GM13976 (cell line): ENCODE results near the gene SEPHS1.

Experiments
- DNase-seq: peaks from one replicate; pipeline ENCODE4 v3.0.0; 2012; ENCODE audit warnings: low spot score
- in situ Hi-C: fragments of 300-500 bp; cut with MboI; formaldehyde crosslinking; loops from one replicate; pipeline ENCODE4 v1.12.0; 2022; ENCODE audit warnings: low sequenced_read_pairs, mixed read lengths, inconsistent platforms; ENCODE audit not compliant: unreplicated experiment
- TF ChIP-seq, protein P1 (sequence below): IDR thresholded peaks from 2 replicates; pipeline ENCODE4 v1.5.1; 2012; ENCODE audit warnings: borderline replicate concordance, mild to moderate bottlenecking; ENCODE audit not compliant: insufficient read depth; ENCODE audit errors: extremely low read depth, missing control alignments, control extremely low read depth

Gene SEPHS1

GRCh38 chr10:13340626-13341376 lies 7.3 kb downstream of the SEPHS1 start:
- DNase-seq: peak; percentile 55
- TF ChIP-seq, protein P1, sequence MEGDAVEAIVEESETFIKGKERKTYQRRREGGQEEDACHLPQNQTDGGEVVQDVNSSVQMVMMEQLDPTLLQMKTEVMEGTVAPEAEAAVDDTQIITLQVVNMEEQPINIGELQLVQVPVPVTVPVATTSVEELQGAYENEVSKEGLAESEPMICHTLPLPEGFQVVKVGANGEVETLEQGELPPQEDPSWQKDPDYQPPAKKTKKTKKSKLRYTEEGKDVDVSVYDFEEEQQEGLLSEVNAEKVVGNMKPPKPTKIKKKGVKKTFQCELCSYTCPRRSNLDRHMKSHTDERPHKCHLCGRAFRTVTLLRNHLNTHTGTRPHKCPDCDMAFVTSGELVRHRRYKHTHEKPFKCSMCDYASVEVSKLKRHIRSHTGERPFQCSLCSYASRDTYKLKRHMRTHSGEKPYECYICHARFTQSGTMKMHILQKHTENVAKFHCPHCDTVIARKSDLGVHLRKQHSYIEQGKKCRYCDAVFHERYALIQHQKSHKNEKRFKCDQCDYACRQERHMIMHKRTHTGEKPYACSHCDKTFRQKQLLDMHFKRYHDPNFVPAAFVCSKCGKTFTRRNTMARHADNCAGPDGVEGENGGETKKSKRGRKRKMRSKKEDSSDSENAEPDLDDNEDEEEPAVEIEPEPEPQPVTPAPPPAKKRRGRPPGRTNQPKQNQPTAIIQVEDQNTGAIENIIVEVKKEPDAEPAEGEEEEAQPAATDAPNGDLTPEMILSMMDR: no peak
- in situ Hi-C loops: no loop called here

DNA sequence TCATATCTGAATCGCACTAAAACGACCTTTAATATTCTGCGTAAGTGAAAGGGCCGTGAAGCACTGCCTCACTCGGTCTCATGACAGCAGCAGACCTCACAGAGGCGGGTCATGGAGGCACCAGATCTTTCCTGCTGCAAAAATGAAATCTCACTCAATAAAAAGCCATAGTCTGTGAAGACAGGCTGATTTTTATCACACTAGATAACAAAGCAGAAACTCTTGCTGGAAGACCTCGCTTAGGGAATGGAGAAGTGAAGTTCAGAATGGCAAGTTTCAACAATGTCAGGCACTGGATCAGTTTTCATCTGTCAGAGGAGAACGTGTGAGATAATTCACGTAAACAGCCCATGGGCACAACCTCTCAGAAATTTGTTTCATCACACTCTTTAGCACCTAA lies 8.0 kb downstream of the SEPHS1 start:
- in situ Hi-C loops: no loop called here
- TF ChIP-seq, protein P1: no peak
- no peak for DNase-seq

- TF ChIP-seq, protein P1: no peak
- DNase-seq: no peak
- in situ Hi-C loops: no loop called here
Measured at GRCh38 chr10:13338390-13339110, 9.5 kb downstream of the SEPHS1 start.

- no peak for DNase-seq
- TF ChIP-seq, protein P1: no peak
- in situ Hi-C loops: no loop called here
Measured at GRCh38 chr10:13337827-13338196, 10.3 kb downstream of the SEPHS1 start.

DNA sequence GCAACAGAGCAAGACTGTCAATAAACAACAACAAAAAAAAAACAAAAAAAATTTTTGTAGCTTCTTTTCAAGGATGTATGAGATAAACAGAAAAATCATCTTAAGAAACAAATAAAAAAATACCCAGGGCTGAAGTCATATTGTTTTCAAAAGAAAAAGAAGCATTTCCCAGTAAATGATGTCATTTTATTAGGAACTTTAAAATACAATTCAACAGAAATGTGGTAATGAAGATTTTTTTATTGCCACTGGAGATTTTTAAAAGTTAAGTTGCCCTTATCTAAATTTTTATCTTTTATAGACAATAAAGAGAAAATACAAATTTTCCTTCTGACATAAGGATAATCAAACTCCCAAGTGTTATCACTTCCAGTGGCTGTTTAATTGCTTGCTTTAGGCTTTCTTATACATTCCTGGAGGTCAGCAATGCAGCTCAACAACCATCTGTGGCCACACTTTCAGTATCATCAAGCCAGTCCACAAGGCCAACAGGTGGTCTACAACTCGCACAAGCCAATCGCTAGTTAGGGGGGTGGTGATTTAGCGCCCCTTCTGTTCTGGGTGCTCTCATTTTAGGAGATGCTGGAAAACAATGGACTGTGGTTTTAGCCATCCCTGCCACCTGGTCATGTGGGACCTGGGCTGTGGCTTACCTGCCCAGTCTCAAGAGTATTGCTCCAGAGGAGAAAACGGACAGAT lies 10.8 kb downstream of the SEPHS1 start:
- DNase-seq: no peak
- TF ChIP-seq, protein P1: no peak
- in situ Hi-C loops: no loop called here

- TF ChIP-seq, protein P1: no peak
- peak; percentile 41 for DNase-seq
- in situ Hi-C loops: no loop called here
Measured at GRCh38 chr10:13335881-13336280, 12.2 kb downstream of the SEPHS1 start.
